ENCODE measurements around the gene CLDND2.

The CLDND2 gene

DNA sequence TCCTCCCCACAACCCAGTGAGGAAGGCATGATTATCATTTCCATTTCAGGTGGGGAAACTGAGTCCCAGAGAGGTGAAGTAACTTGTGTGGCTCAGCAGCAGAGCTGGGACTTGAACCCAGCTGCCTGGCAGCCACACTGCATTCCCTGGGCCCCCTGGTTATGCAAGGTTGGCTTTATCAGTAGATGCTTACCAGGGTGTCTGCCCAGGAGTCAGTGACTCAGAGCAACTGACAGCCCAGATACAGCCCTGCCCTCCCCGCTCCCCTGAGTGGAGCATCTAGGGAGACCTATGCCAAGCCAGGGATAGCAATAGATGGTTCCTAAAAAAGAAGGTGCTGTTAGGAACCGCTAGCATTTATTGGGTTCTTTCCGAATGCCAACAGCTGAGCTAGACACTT, 51.4 kb downstream of the CLDND2 start:
- Histone ChIP-seq H3K27me3 (ENCODE audit: insufficient read depth, poor library complexity, severe bottlenecking) (peaks cover 2% of the 10 kb centered on the region), H3K4me3 (replicated peaks; ENCODE audit: insufficient read depth, low read length) (no peak overlapping the region), H3K27ac (replicated peaks) (no peak overlapping the region)
- TF ChIP-seq, protein P1, sequence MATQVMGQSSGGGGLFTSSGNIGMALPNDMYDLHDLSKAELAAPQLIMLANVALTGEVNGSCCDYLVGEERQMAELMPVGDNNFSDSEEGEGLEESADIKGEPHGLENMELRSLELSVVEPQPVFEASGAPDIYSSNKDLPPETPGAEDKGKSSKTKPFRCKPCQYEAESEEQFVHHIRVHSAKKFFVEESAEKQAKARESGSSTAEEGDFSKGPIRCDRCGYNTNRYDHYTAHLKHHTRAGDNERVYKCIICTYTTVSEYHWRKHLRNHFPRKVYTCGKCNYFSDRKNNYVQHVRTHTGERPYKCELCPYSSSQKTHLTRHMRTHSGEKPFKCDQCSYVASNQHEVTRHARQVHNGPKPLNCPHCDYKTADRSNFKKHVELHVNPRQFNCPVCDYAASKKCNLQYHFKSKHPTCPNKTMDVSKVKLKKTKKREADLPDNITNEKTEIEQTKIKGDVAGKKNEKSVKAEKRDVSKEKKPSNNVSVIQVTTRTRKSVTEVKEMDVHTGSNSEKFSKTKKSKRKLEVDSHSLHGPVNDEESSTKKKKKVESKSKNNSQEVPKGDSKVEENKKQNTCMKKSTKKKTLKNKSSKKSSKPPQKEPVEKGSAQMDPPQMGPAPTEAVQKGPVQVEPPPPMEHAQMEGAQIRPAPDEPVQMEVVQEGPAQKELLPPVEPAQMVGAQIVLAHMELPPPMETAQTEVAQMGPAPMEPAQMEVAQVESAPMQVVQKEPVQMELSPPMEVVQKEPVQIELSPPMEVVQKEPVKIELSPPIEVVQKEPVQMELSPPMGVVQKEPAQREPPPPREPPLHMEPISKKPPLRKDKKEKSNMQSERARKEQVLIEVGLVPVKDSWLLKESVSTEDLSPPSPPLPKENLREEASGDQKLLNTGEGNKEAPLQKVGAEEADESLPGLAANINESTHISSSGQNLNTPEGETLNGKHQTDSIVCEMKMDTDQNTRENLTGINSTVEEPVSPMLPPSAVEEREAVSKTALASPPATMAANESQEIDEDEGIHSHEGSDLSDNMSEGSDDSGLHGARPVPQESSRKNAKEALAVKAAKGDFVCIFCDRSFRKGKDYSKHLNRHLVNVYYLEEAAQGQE (IDR thresholded peaks at IDR 0.05; ENCODE audit: insufficient replicate concordance, low read depth), result no peak
- TF ChIP-seq SPI1 (IDR thresholded peaks at IDR 0.05; ENCODE audit: borderline replicate concordance, low read depth) (no peak), POLR2AphosphoS5 (IDR thresholded peaks at IDR 0.05; ENCODE audit: low read depth) (no peak), GABPA (IDR thresholded peaks at IDR 0.05; ENCODE audit: low read depth) (no peak)
- TF ChIP-seq, protein P2, sequence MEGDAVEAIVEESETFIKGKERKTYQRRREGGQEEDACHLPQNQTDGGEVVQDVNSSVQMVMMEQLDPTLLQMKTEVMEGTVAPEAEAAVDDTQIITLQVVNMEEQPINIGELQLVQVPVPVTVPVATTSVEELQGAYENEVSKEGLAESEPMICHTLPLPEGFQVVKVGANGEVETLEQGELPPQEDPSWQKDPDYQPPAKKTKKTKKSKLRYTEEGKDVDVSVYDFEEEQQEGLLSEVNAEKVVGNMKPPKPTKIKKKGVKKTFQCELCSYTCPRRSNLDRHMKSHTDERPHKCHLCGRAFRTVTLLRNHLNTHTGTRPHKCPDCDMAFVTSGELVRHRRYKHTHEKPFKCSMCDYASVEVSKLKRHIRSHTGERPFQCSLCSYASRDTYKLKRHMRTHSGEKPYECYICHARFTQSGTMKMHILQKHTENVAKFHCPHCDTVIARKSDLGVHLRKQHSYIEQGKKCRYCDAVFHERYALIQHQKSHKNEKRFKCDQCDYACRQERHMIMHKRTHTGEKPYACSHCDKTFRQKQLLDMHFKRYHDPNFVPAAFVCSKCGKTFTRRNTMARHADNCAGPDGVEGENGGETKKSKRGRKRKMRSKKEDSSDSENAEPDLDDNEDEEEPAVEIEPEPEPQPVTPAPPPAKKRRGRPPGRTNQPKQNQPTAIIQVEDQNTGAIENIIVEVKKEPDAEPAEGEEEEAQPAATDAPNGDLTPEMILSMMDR (IDR thresholded peaks at IDR 0.05; ENCODE audit: insufficient read depth, low read length), result no peak
- DNase-seq (ENCODE audit: low read depth in 1 of 2, low spot score in 1 of 2), result no peak
